ENCODE measurements around the gene FBRSL1.

GRCh38 chr12:132482771-132483170 lies 7.2 kb upstream of the FBRSL1 start:
- TF ChIP-seq CTCF (IDR thresholded peaks at IDR 0.05; ENCODE audit: extremely low read depth in 1 of 2, insufficient read depth in 1 of 2, low read depth in 1 of 2, low read length in 2 of 2): no peak
- no peak for TF ChIP-seq EZH2 (IDR thresholded peaks at IDR 0.05; ENCODE audit: borderline replicate concordance, low read depth, low read length, severe bottlenecking)
- TF ChIP-seq POLR2A (IDR thresholded peaks at IDR 0.05; ENCODE audit: low read depth, low read length): no peak
- TF ChIP-seq MAX (IDR thresholded peaks at IDR 0.05; ENCODE audit: insufficient read depth, insufficient read length): no peak
- no peak for TF ChIP-seq MYC (IDR thresholded peaks at IDR 0.05; ENCODE audit: low read depth, low read length)
- TF ChIP-seq GATA2 (IDR thresholded peaks at IDR 0.05; ENCODE audit: insufficient read depth, insufficient read length, low read depth, low read length): no peak
- no peak for TF ChIP-seq POLR2AphosphoS5 (IDR thresholded peaks at IDR 0.05; ENCODE audit: insufficient read depth, low read depth, low read length)
- TF ChIP-seq JUN (IDR thresholded peaks at IDR 0.05; ENCODE audit: borderline replicate concordance, insufficient read depth, insufficient read length, low read depth): no peak
- no peak for TF ChIP-seq FOS (IDR thresholded peaks at IDR 0.05; ENCODE audit: borderline replicate concordance, insufficient read depth, low read length)
